GM12865 (cell line): ENCODE results near the gene TMEM63B.
"Not testable (repeated sequence)": the region's sequence is repeated elsewhere in the genome, so short reads cannot be mapped to it uniquely, and the experiment has no call there.

Experiments
- DNase-seq: peaks from one replicate; pipeline ENCODE4 v3.0.0; 2010; ENCODE audit warnings: low read depth
- H3K4me3 ChIP-seq: 2 replicates; pipeline ENCODE4 v1.5.1; 2011; ENCODE audit warnings: mild to moderate bottlenecking, low read depth, low read length, control low read depth
- CTCF ChIP-seq: IDR thresholded peaks from 2 replicates; pipeline ENCODE4 v1.5.1; 2011; ENCODE audit warnings: low read length, control low read depth, low read depth, inconsistent platforms; ENCODE audit not compliant: insufficient read depth; ENCODE audit errors: missing control alignments

The TMEM63B gene

GRCh38 chr6:44135875-44136274 is 8.5 kb downstream of the TMEM63B start:
- H3K4me3 ChIP-seq: no peak overlapping the region
- no peak for DNase-seq
- no peak for TF ChIP-seq CTCF

DNA sequence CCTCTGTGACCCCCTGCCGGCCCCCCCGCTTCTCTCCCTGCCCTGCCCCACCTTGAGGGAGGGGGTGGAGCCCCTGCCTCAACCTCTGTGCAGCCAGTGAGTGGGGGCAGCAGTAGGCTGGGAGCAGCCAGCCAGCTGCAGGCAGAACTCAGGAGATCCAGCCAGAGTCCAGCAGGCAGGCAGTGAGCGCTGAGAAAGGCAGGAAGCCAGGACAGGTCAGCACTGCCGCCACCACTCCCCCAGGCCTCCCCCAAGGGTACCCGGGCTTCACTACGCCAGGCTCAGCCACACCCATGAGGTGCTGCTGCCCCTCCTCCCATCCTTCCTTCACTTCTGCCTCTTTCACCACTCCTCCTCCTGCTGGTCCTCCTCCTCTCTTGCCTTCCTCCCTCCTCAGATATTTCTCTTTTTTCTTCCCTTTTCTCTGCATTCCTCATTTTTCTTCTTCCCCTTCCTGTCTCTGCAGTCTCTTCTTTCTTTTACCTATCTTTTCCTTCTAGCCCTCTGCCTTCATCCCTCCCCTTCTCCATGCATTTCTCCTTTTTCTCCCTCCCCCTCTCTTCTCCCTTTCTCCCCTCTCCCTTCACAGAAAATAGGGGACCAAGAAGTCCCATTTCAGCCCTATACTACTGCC is 11.5 kb downstream of the TMEM63B start:
- H3K4me3 ChIP-seq: no peak overlapping the region
- no peak for TF ChIP-seq CTCF
- no peak for DNase-seq

GRCh38 chr6:44139351-44139743 is 12.0 kb downstream of the TMEM63B start:
- TF ChIP-seq CTCF: no peak
- H3K4me3 ChIP-seq: no peak overlapping the region
- DNase-seq: no peak

DNA sequence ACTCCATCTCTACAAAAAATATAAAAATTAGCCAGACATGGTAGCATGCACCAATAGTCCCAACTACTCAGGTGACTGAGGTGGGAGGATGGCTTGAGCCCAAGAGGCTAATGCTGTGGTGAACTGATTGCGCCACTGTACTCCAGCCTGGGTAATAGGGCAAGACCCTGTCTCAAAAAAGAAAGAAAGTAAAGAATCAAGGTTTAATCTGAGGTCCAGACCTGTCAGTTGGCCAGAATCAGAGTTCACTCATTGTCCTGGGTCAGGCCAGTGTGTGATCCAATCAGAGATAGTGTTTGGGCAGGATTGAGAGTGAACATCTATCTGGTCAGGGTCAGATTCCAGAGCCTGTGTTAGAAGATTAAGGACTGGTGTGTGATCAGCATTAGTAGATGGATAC is 15.5 kb downstream of the TMEM63B start:
- no peak for TF ChIP-seq CTCF
- no peak overlapping the region for H3K4me3 ChIP-seq
- DNase-seq: no peak

DNA sequence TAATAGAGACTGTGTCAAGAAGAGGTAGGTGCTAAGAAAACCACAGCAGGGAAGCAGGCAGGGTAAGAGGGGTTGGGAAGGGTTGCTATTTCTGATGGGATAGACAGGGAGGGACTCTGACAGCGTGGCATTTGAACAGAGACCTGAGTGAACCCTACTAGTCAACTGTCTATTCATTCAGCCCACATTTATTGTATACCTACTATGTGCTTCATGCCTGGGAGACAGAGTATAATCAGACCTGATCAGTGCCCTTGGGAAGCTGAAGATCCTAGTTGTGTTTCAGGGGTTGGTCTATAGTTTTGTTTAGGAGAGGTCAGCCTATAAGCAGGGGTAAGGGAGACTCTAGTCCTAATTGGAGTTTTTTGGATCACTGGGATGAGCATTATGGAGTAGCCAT is 16.4 kb downstream of the TMEM63B start:
- DNase-seq: no peak
- TF ChIP-seq CTCF: no peak
- no peak overlapping the region for H3K4me3 ChIP-seq

GRCh38 chr6:44144536-44144935 is 17.2 kb downstream of the TMEM63B start:
- not testable (repeated sequence) for H3K4me3 ChIP-seq, DNase-seq

DNA sequence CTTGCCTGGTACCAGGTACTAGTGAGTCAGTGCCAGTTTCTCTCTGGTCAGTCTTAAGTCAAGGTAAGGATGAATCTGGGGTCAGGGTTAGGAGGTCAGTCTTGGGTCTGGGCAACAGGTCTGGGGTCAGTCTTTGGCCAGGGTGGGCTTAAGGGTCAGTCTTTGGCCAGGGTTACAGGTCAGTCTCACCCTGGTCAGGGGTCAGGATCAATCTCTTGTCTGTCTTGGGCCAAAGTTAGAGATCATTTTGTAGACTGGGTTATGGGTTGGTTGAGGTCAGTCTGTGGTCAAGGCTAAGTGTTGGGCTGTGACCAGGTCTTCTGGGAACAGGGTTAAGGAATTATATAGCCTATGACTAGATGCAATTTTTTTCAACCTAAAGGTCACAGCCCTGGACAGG is 18.5 kb downstream of the TMEM63B start:
- DNase-seq: no peak

More for the DNA sequence above, 18.5 kb downstream of the TMEM63B start:
- H3K4me3 ChIP-seq: no peak overlapping the region
- no peak for TF ChIP-seq CTCF
